Fibroblast of villous mesenchyme (primary cell): Measurements from ENCODE around the gene BAZ1B. TPM values are rescaled to one million over a fixed set of nuclear protein-coding genes. Genes with fewer than 3 reads are reported as not detected.
"Not testable (repeated sequence)": the region's sequence is repeated elsewhere in the genome, so short reads cannot be mapped to it uniquely, and the experiment has no call there.

Source experiments
- DNase-seq: peaks from one replicate; pipeline ENCODE4 v3.0.0-alpha.2; 2010; ENCODE audit warnings: low read depth
- H3K4me3 ChIP-seq: 2 replicates; pipeline ENCODE4 v1.5.1; 2011; ENCODE audit warnings: low read depth, mild to moderate bottlenecking, low read length
- total RNA-seq: library from RNA; depleted of rRNA; stranded (reverse); fragments of >200 nt; gene quantifications from 2 replicates; pipeline ENCODE4 v1.2.3, GENCODE V29; 2012
- TF ChIP-seq, protein P1 (sequence below): IDR thresholded peaks from 2 replicates; pipeline ENCODE4 v1.5.1; 2012; ENCODE audit warnings: low read depth, mild to moderate bottlenecking, low read length; ENCODE audit not compliant: insufficient read depth

BAZ1B gene
- total RNA-seq, 1 donor, result 64.3 TPM

DNA sequence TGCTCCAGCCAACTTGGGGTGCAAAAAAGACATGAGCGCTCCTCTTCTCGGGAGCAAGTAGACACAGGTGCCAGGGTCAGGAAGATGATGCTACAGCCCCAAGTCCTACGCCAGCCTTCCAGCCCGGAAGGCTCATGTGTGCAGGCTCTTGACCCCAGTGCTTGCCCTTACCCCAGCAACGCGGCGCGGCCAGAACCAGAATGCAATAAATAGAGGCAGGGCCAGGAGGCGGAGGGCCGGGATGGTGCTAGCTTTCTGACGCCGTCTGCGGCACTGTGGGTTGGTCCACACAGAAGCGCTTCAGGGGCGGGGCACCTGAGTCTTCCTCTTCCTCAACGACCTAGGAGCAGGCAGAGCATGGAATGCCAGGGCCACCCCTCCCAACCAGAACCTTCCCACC lies 15.0 kb upstream of the BAZ1B start:
- no peak for DNase-seq
- TF ChIP-seq, protein P1, sequence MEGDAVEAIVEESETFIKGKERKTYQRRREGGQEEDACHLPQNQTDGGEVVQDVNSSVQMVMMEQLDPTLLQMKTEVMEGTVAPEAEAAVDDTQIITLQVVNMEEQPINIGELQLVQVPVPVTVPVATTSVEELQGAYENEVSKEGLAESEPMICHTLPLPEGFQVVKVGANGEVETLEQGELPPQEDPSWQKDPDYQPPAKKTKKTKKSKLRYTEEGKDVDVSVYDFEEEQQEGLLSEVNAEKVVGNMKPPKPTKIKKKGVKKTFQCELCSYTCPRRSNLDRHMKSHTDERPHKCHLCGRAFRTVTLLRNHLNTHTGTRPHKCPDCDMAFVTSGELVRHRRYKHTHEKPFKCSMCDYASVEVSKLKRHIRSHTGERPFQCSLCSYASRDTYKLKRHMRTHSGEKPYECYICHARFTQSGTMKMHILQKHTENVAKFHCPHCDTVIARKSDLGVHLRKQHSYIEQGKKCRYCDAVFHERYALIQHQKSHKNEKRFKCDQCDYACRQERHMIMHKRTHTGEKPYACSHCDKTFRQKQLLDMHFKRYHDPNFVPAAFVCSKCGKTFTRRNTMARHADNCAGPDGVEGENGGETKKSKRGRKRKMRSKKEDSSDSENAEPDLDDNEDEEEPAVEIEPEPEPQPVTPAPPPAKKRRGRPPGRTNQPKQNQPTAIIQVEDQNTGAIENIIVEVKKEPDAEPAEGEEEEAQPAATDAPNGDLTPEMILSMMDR, result no peak
- no peak overlapping the region for H3K4me3 ChIP-seq

- no peak for DNase-seq
- H3K4me3 ChIP-seq, result no peak overlapping the region
- TF ChIP-seq, protein P1, result no peak
These were observed 14.4 kb upstream of the BAZ1B start for GRCh38 chr7:73536479-73536878.

GRCh38 chr7:73535918-73536317 lies 13.8 kb upstream of the BAZ1B start:
- not testable (repeated sequence) for DNase-seq, H3K4me3 ChIP-seq

GRCh38 chr7:73533742-73534141 lies 11.6 kb upstream of the BAZ1B start:
- no peak for DNase-seq
- no peak overlapping the region for H3K4me3 ChIP-seq
- TF ChIP-seq, protein P1, result no peak

- no peak overlapping the region for H3K4me3 ChIP-seq
These were observed 10.1 kb upstream of the BAZ1B start for GRCh38 chr7:73532224-73532623.

GRCh38 chr7:73530800-73531199 lies 8.7 kb upstream of the BAZ1B start:
- TF ChIP-seq, protein P1, result no peak
- no peak overlapping the region for H3K4me3 ChIP-seq
- DNase-seq, result no peak

More at GRCh38 chr7:73532224-73532623, 10.1 kb upstream of the BAZ1B start:
- TF ChIP-seq, protein P1, result no peak
- DNase-seq, result no peak

DNA sequence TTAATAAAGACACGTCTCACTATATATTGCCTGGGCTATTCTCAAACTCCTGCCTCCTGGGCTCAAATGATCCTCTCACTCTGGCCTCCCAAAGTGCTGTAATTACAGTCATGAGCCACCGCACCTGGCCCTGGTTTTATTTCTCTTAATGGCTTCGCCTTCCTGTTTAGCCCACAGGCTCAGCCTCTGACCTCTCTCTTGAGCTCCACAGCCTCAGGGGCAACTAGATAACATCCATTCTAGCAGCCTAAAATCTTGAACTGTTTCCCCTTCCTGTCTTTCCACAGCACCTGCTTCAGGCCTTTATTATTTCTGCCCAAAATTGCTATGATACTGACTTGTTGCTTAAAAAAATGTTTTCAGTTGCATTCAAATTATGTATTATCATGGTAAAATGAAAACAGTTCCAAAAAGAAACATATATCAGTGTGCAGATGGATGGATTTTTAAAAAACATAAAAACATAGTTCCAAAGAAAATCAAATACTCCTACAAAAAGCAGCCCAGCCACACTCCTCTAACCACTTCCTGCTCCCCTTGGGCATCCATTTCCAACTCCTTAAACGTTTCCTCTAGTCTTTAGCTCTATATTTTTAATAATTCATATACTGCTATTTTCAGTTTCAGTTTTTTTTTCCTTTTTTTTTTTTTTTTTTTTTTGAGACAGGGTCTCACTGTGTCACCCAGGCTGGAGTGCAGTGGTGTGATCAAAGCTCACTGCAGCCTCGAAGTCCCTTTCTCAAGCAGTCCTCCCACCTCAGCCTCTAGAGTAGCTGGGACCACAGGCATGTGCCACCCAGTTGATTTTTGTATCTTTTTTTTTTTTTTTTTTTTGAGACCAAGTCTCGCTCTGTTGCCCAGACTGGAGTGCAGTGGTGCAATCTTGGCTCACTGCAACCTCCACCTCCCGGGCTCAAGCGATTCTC lies 5.1 kb upstream of the BAZ1B start:
- TF ChIP-seq, protein P1, result no peak
- no peak for DNase-seq
- H3K4me3 ChIP-seq, result no peak overlapping the region

DNA sequence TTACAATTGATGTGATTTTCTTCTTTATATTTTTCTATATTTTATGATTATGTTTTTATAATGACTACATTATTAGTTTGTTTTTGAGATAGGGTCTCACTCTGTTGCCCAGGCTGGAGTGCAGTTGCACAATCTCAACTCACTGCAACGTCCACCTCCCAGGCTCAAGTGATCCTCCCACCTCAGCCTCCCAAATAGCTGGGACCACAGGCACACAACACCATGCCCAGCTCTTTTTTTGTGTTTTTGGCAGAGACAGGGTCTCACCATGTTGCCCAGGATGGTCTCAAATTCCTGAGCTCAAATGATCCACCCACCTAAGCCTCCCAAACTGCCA lies 4.0 kb upstream of the BAZ1B start:
- not testable (repeated sequence) for H3K4me3 ChIP-seq, DNase-seq
